ENCODE results near the gene METTL22.

The METTL22 gene

DNA sequence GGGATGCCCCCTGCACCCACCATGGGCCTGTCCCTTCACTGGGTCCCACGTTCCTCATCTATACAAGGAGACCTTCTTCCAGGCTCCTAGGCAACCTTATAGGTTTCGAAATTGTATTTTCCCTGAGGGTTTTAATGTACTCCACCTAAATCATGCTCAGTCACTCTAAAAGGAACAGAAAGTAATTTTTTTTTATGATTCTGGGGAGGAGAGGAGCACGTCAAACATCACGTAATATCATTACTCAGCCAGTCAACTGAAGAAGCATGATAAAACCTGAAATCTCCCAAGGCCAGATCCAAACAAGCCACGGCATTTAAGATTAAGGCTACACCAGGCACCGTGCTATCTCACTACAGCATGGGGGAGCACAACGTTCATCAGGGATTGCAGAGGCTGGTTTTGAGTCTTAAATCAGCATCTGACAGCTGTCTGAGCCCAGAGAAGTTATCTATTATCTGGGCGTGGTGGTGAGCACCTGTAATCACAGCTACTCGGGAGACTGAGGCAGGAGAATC, 27.3 kb upstream of the METTL22 start:
- DNase-seq (ENCODE audit: low spot score) (no peak), FAIRE-seq (no peak)

GRCh38 chr16:8595783-8596182, 25.7 kb upstream of the METTL22 start:
- DNase-seq (ENCODE audit: low spot score) (no peak), FAIRE-seq (no peak)

GRCh38 chr16:8596581-8596980, 24.9 kb upstream of the METTL22 start:
- no peak for DNase-seq (ENCODE audit: low spot score)
- no peak for FAIRE-seq

GRCh38 chr16:8600144-8600775, 21.2 kb upstream of the METTL22 start:
- FAIRE-seq (no peak), DNase-seq (ENCODE audit: low spot score) (no peak)

DNA sequence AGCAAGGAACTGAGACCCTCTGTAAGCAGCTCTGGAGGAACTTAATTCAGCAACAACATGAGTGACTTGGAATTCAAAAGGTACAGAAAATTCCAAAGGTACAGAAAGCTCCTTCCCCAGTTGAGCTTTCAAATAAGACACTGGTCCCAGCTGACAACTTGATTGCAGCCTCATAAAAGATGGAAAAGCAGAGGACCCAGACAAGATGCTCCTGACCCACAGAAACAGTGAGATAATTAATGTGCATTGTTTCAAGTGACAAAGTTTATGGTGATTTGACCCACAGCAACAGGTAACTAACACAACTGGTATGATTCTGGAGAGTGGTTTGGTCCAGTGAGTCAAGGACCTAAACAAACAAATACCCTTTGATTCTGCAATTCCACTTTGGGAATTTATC, 15.9 kb upstream of the METTL22 start:
- no peak for DNase-seq (ENCODE audit: low spot score)
- FAIRE-seq, result no peak

DNA sequence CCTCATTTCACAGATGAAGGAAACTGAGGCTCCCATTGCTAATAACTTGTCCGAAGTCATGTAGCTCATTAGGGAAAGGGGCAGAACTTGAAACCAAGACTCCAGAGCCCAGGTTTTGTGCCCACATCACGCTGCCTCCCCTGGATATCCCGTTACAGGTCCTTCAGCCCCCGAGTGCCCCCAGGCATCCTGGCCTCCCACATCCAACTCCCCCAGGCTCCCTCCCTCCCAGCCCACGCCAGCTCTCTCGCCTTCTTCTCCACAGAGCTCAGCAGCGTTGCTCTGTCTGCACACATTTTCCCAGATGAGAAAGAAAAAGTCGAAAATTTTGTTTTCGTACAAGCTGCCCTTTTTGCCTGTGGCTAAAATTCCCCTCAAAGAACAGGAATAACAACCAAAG, 14.3 kb upstream of the METTL22 start:
- no peak for FAIRE-seq
- DNase-seq (ENCODE audit: low spot score), result no peak

- no peak for FAIRE-seq
- DNase-seq (ENCODE audit: low spot score), result no peak
Observed at GRCh38 chr16:8611122-8611521, 10.4 kb upstream of the METTL22 start.

GRCh38 chr16:8611886-8612600, 9.5 kb upstream of the METTL22 start:
- DNase-seq (ENCODE audit: low spot score) (no peak), FAIRE-seq (no peak)

DNA sequence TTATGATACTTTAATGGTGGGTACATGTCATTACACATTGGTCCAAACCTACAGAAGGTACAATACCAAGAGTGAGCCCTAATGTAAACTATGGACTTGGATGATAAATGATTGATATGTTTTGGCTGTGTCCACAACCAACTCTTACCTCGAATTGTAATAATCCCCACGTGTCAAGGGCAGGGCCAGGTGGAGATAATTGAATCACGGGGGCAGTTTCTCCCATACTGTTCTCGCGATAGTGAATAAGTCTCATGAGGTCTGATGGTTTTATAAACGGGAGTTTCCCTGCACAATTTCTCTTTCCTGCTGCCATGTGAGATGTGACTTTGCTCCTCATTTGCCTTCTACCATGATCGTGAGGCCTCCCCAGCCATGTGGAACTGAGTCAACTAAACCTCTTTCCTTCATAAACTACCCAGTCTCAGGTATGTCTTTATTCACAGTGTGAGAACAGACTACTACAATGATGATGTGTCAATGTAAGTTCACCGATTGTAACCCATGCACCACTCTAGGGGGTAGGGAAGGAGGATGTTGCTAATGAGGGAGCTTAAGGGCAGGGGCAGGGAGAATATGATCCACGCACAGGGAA, 7.0 kb upstream of the METTL22 start:
- no peak for FAIRE-seq

DNA sequence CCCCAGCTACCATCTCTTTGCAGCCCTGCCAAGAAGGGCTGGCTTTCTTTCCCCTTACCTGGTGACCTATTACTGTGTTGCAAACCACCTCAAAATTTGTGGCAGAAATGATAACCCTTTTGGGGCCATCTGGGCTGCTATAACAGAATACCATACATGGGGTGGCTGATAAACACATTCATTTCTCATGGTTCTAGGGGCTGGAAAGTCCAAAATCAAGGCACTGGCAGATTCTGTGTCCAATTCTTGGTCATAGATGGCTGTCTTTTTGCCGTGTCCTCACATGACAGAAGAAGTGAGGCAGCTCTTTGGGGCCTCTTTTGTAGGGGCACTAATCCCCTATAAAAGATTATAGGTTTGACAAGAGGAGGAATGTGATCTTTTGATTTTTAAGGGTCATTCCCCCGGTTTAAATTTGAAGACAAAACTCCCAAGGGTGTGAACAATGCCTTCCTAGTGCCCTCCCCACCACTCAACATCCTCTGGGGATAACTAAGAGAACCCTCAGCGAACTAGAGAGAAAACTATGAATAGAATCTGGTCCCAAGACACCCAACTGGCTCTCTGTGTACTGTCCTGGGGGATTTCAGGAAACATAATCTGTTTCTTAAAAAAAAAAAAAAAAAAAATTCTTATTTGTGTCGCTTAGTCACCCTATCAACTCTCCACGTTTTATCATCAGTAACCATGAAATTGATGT, 1.7 kb upstream of the METTL22 start:
- FAIRE-seq (no peak), DNase-seq (ENCODE audit: low spot score) (no peak)

More for the DNA sequence above, 7.0 kb upstream of the METTL22 start:
- DNase-seq (ENCODE audit: low spot score), result no peak

GRCh38 chr16:8620535-8620934, 963 bp upstream of the METTL22 start:
- DNase-seq (ENCODE audit: low spot score) (no peak), FAIRE-seq (no peak)

GRCh38 chr16:8621222-8621571, 301 bp upstream of the METTL22 start:
- DNase-seq (ENCODE audit: low spot score) (no peak), FAIRE-seq (no peak)

DNA sequence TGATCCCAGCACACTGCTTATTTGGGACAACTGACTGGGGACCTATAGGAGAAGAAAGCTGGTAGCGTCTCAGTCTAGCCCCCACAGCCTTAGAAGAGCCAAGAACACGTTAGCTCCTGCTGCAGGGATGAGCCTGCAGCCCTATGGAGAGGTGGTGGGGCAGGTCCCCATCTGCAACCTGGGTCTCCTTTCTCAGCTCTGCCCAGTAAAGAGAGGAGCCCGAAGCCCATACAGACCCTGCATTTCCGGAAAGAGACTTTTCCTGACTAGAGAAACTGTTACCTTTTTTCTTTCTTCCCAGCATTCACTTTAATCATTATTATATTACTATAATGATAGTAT, 788 bp downstream of the METTL22 start:
- FAIRE-seq (no peak), DNase-seq (ENCODE audit: low spot score) (peak; percentile 40)

GRCh38 chr16:8623634-8624033, 2.1 kb downstream of the METTL22 start:
- DNase-seq (ENCODE audit: low spot score) (no peak), FAIRE-seq (no peak)

GRCh38 chr16:8625491-8626087, 4.1 kb downstream of the METTL22 start:
- DNase-seq (ENCODE audit: low spot score) (no peak), FAIRE-seq (no peak)

DNA sequence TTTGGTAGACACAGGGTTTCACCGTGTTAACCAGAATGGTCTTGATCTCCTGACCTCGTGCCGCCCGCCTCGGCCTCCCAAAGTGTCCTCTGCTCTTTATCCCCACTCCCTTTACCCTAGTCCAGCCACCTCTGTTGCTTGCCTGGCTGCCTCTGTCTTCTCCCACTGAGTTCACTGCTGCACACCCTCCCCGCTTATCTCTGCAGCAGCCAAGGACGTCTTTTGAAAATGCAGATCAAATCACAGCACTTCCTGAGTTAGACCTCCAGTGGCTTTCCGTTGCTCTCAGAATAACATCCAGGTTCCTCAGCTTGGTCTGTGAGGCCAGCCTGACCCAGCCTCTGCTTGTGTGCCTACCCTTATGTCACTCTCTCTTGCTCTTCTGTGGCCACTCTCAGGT, 5.4 kb downstream of the METTL22 start:
- DNase-seq (ENCODE audit: low spot score), result no peak
- no peak for FAIRE-seq

GRCh38 chr16:8627456-8627855, 6.0 kb downstream of the METTL22 start:
- FAIRE-seq (no peak), DNase-seq (ENCODE audit: low spot score) (no peak)

GRCh38 chr16:8628981-8629725, 7.7 kb downstream of the METTL22 start:
- FAIRE-seq, result no peak
- no peak for DNase-seq (ENCODE audit: low spot score)

- no peak for FAIRE-seq
Observed at GRCh38 chr16:8630255-8630953, 8.9 kb downstream of the METTL22 start.

GRCh38 chr16:8631373-8631772, 9.9 kb downstream of the METTL22 start:
- no peak for DNase-seq (ENCODE audit: low spot score)
- no peak for FAIRE-seq

More at GRCh38 chr16:8630255-8630953, 8.9 kb downstream of the METTL22 start:
- no peak for DNase-seq (ENCODE audit: low spot score)
